Measurements from ENCODE around the gene USP11. TPM values are rescaled to one million over a fixed set of nuclear protein-coding genes. Genes with fewer than 3 reads are reported as not detected.
A peak's percentile ranks its signal among the peaks of the same experiment; 100 is the strongest.

The USP11 gene
- polyA plus RNA-seq, 1 donor (not counting 4 experiments of a cell fraction or from before 2014, with no cell fraction given): 6.3 TPM

DNA sequence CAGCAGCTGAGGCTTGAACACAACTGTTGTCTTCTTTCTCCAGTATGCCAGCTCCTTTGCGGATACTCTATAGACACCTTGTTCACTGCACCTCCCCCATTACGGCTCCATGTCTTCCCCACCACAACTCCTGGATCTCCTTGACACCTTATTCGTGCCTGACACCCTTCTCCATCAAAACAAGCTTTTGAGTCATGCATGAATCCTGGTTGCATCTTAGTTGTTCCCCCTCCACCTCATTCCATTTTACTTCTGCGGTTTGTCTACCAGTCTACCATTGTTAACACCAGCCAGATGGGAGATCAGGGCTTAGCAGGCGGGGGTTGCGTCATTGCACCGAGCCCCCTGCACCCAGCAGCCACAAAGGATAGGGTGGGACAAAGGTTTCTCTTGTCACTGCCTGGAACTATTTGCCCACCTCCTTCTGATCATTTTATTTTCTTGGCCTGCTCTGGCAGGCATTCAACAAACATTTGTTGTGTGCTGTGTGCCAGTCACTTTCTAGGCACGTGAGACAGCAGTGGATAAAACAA lies 16.4 kb upstream of the USP11 start:
- peak overlapping the region; percentile 93 for H3K4me2 ChIP-seq (ENCODE audit: control insufficient read depth, extremely low read depth, insufficient read depth, low read depth, low read length)
- peaks cover 27% of the 10 kb centered on the region for H4K20me1 ChIP-seq (ENCODE audit: control insufficient read depth, extremely low read depth, insufficient read depth, low read length)
- dilution Hi-C loops (cut with MboI; ENCODE audit: extremely low pct_ligation_motif_present, low sequenced_read_pairs): no loop called here
- H3K79me2 ChIP-seq (ENCODE audit: control insufficient read depth, insufficient read depth, low read length): peaks cover 29% of the 10 kb centered on the region
- peaks cover 36 to 44% of the 10 kb centered on the region in 2 experiments for H3K36me3 ChIP-seq (ENCODE audit: control insufficient read depth in 2 of 2, extremely low read depth in 1 of 2, insufficient read depth in 2 of 2, low read length in 2 of 2)
- peak overlapping the region; percentile 81 for H3K9ac ChIP-seq (ENCODE audit: control insufficient read depth, extremely low read depth, insufficient read depth, low read length)
- no peaks in the 10 kb centered on the region for H3K9me3 ChIP-seq (ENCODE audit: control insufficient read depth, low read depth, low read length)
- H3K27ac ChIP-seq (ENCODE audit: control insufficient read depth, insufficient read depth, low read length): peak overlapping the region; percentile 95
- no peak for DNase-seq (ENCODE audit: low read depth, low spot score)
- FAIRE-seq: no peak
- peaks cover 34% of the 10 kb centered on the region for H3K4me1 ChIP-seq (ENCODE audit: control insufficient read depth, extremely low read depth, insufficient read depth, low read length)
- no peak overlapping the region for H3K4me3 ChIP-seq (ENCODE audit: control insufficient read depth in 2 of 3, extremely low read depth in 1 of 3, insufficient read depth in 2 of 3, low read depth in 1 of 3, low read length in 3 of 3)
- H3K27me3 ChIP-seq (ENCODE audit: control insufficient read depth, extremely low read depth, insufficient read depth, low read length): no peaks in the 10 kb centered on the region
- no peak overlapping the region for H2AFZ ChIP-seq (ENCODE audit: control insufficient read depth, low read length)
- TF ChIP-seq, protein P1, sequence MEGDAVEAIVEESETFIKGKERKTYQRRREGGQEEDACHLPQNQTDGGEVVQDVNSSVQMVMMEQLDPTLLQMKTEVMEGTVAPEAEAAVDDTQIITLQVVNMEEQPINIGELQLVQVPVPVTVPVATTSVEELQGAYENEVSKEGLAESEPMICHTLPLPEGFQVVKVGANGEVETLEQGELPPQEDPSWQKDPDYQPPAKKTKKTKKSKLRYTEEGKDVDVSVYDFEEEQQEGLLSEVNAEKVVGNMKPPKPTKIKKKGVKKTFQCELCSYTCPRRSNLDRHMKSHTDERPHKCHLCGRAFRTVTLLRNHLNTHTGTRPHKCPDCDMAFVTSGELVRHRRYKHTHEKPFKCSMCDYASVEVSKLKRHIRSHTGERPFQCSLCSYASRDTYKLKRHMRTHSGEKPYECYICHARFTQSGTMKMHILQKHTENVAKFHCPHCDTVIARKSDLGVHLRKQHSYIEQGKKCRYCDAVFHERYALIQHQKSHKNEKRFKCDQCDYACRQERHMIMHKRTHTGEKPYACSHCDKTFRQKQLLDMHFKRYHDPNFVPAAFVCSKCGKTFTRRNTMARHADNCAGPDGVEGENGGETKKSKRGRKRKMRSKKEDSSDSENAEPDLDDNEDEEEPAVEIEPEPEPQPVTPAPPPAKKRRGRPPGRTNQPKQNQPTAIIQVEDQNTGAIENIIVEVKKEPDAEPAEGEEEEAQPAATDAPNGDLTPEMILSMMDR (optimal IDR thresholded peaks at IDR 0.05 in 1 of 3, IDR thresholded peaks at IDR 0.05 in 1 of 3, conservative IDR thresholded peaks at IDR 0.05 in 1 of 3; ENCODE audit: extremely low read depth in 1 of 3, insufficient read depth in 2 of 3, low read length in 3 of 3): no peak
- no peak for TF ChIP-seq EZH2 (IDR thresholded peaks at IDR 0.05; ENCODE audit: low read length)
- no peaks in the 10 kb centered on the region for H3K9me1 ChIP-seq (ENCODE audit: control insufficient read depth, extremely low read depth, insufficient read depth, low read length)

DNA sequence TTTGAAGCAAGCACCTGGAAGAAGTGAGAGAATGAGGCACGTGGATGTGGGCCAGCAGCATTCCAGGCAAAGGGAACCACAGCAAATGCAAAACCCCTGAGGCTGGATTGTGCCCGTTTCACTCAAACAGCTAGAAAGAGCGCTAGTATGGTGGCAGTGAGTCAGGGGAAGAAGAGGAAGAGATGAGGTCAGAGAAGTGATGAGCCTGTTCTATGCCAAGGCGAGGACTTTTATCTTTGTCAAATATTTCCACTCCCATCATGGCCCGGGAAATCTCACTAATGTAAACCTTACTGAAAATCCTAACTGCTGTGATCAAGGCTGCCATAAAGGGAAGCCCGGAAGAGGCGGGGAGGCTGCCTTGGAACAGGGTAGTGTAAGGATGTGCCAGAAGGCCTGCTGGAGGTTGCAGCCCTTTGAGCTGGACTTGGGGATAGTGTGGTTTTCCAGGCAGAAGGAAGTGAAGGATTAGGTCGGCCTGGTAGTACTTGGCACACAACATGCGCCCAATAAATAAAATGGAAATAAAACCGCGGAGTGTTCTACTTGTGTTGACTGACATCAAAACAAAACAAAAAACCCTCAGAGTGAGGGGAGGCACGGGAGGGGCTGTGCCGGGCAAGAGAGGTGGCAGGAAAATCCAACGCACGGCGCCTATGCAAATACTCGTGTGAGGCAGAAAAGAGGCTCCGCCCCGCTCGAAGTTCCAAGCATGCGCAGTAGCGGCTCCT lies 15.5 kb upstream of the USP11 start:
- peak overlapping the region in 2 of 3 experiments; percentile 47 for H3K4me3 ChIP-seq (ENCODE audit: control insufficient read depth in 2 of 3, extremely low read depth in 1 of 3, insufficient read depth in 2 of 3, low read depth in 1 of 3, low read length in 3 of 3)
- no peaks in the 10 kb centered on the region for H3K9me3 ChIP-seq (ENCODE audit: control insufficient read depth, low read depth, low read length)
- H4K20me1 ChIP-seq (ENCODE audit: control insufficient read depth, extremely low read depth, insufficient read depth, low read length): peaks cover 27% of the 10 kb centered on the region
- peaks cover 34% of the 10 kb centered on the region for H3K4me1 ChIP-seq (ENCODE audit: control insufficient read depth, extremely low read depth, insufficient read depth, low read length)
- peak overlapping the region; percentile 81 for H3K9ac ChIP-seq (ENCODE audit: control insufficient read depth, extremely low read depth, insufficient read depth, low read length)
- H3K4me2 ChIP-seq (ENCODE audit: control insufficient read depth, extremely low read depth, insufficient read depth, low read depth, low read length): peak overlapping the region; percentile 93
- H3K79me2 ChIP-seq (ENCODE audit: control insufficient read depth, insufficient read depth, low read length): peaks cover 37% of the 10 kb centered on the region
- H3K27ac ChIP-seq (ENCODE audit: control insufficient read depth, insufficient read depth, low read length): peak overlapping the region; percentile 95
- DNase-seq (ENCODE audit: low read depth, low spot score) (peak; percentile 82), FAIRE-seq (peak; percentile 90)
- TF ChIP-seq, protein P1 (optimal IDR thresholded peaks at IDR 0.05 in 1 of 3, IDR thresholded peaks at IDR 0.05 in 1 of 3, conservative IDR thresholded peaks at IDR 0.05 in 1 of 3; ENCODE audit: extremely low read depth in 1 of 3, insufficient read depth in 2 of 3, low read length in 3 of 3): no peak
- TF ChIP-seq EZH2 (IDR thresholded peaks at IDR 0.05; ENCODE audit: low read length): no peak
- peaks cover 32 to 41% of the 10 kb centered on the region in 2 experiments for H3K36me3 ChIP-seq (ENCODE audit: control insufficient read depth in 2 of 2, extremely low read depth in 1 of 2, insufficient read depth in 2 of 2, low read length in 2 of 2)
- no peak overlapping the region for H2AFZ ChIP-seq (ENCODE audit: control insufficient read depth, low read length)
- H3K9me1 ChIP-seq (ENCODE audit: control insufficient read depth, extremely low read depth, insufficient read depth, low read length): no peaks in the 10 kb centered on the region
- dilution Hi-C loops (cut with MboI; ENCODE audit: extremely low pct_ligation_motif_present, low sequenced_read_pairs): no loop called here
- H3K27me3 ChIP-seq (ENCODE audit: control insufficient read depth, extremely low read depth, insufficient read depth, low read length): no peaks in the 10 kb centered on the region
